Suppressor macrophage (primary cell): Measurements from ENCODE around the gene ATP9A.
"Not testable (repeated sequence)": the region's sequence is repeated elsewhere in the genome, so short reads cannot be mapped to it uniquely, and the experiment has no call there.

Experiments
- DNase-seq, 4 experiments: peaks; one replicate each; pipeline ENCODE4 v3.0.0-alpha.2; 2020 to 2022

Gene ATP9A

GRCh38 chr20:51688600-51689244 is 79.5 kb downstream of the ATP9A start:
- no peak for DNase-seq

DNA sequence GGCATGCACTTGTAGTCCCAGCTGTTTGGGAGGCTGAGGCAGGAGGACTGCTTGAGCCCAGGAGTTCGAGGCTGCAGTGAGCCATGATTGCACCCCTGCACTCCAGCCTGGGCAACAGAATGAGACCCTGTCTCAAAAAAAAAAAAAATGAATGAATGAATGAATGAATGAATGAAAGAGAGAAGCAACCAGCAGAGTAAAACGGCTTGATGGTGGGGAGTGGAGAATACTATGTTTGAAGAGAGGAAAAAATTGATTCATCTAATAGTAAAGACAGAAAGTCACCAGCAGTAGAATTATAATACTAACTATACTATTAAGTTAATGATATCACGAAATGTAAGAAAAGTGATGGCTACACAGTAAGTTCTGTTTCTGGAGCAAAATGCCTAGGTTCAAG is 80.6 kb downstream of the ATP9A start:
- no peak for DNase-seq

- DNase-seq: no peak
These were observed 81.1 kb downstream of the ATP9A start for GRCh38 chr20:51687108-51687507.

- not testable (repeated sequence) for DNase-seq
These were observed 82.7 kb downstream of the ATP9A start for GRCh38 chr20:51685494-51685893.

- DNase-seq: no peak
These were observed 88.0 kb downstream of the ATP9A start for GRCh38 chr20:51680067-51680749.

DNA sequence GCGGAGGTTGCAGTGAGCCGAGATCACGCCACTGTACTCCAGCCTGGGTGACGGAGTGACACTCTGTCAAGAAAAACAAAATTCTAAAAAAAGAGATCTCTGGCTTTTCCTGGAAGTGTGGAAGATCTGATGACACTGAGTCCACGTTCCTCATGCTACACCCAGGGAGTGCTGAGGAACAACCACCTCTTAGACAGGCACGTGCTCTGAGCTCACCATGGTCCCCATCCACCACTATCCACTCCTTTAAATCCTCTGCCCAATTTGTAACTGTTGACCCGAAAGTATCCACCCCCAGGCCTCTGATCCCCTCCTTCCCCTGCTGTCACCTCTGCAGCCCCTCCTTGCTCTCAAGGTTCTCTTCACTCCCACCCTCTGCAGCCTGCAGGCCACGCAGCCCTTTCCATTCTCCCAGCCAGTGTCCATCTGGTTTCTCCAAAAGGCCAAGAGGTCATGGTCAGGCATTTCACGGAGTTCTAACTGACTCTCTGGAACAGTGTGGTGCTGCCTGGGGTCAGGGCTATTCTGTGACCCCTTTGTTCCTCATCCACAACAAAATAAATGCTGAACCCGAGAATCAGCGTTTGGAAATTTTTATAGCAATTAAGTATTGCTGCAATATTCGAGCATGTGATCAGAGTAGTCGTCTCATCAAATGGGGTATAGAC is 88.8 kb downstream of the ATP9A start:
- no peak for DNase-seq

- DNase-seq: no peak
These were observed 90.0 kb downstream of the ATP9A start for GRCh38 chr20:51678026-51678697.

- no peak for DNase-seq
These were observed 99.2 kb downstream of the ATP9A start for GRCh38 chr20:51668947-51669346.

DNA sequence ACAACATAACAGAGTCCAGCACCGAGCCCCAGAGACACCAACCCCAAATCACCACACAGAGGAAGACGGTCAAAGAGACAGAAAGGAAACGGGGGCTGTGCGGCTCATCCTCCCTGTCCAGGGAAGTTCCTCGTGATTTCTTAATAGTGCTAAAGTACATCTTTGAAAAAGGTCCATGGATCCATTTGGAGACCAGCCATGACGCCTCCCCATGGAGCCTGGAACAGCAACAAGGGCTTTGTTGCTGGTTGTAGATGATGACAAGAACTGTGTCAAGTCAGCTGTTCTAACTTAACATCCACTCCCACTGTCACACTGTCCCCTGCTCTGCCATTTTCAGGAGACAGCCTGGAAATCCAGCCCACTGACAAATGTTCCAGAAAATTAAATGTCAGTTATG is 99.7 kb downstream of the ATP9A start:
- DNase-seq: no peak

- DNase-seq: no peak
These were observed 100.7 kb downstream of the ATP9A start for GRCh38 chr20:51667491-51667890.

- no peak for DNase-seq
These were observed 101.2 kb downstream of the ATP9A start for GRCh38 chr20:51667002-51667408.

DNA sequence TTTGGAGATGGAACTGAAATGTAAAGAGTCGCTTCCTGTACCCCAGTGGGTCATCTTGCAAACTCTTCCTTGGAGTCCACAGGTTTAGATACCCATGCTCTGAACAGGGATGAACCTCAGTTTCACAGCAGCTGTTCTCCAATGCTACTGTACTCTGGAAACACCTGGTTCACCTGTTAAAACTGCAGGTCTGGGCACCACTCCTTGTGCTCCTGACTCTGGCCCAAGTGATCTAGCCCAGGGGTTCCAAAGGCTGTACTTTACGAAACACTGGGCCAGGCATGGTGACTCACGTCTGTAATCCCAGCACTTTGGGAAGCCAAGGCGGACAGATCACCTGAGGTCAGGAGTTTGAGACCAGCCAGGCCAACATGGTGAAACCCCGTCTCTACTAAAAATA is 102.1 kb downstream of the ATP9A start:
- DNase-seq: no peak

GRCh38 chr20:51665543-51666118 is 102.6 kb downstream of the ATP9A start:
- no peak for DNase-seq

- DNase-seq: no peak
These were observed 106.5 kb downstream of the ATP9A start for GRCh38 chr20:51661609-51662178.

DNA sequence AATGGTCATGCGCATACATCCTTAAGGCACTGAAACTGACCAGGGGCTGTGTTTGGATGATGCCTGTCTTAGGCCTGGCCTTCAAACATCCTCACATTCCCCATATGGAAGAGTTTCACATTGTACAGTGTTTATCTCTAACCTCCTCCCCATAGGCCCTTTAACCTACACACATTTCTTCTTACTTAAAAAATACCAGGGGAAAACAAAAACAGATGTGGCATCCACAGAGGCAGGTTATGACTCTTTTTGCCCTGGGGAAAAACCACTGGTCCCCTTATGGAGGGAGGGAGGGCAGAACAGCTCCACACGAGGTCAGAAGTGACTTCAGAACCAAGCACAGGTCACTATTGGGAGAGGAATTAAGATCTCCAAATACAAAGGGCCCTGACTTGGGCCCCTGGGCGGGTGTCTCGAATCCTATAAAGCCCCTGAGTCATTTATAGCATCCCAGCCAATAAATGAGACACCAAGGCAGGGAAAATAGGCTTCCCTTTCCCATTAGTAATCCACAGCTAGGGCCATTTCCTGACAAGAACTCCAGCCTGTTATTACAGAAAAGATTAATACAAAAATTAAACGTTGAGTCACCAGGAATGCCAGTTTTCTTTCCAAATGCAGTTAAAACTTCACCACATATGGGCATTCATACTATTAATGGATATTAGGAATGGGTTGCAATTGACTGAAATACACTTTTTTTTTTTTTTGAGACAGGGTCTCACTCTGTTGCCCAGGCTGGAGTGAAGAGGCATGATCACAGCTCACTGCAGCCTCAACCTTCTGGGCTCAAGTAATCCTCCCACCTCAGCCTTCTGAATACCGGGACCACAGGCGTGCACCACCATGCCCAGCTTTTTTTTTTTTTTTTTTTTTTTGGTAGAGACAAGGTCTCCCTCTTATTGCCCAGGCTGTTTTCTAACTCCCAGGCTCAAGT is 107.2 kb downstream of the ATP9A start:
- no peak for DNase-seq

- DNase-seq: no peak
These were observed 108.6 kb downstream of the ATP9A start for GRCh38 chr20:51659491-51660050.

DNA sequence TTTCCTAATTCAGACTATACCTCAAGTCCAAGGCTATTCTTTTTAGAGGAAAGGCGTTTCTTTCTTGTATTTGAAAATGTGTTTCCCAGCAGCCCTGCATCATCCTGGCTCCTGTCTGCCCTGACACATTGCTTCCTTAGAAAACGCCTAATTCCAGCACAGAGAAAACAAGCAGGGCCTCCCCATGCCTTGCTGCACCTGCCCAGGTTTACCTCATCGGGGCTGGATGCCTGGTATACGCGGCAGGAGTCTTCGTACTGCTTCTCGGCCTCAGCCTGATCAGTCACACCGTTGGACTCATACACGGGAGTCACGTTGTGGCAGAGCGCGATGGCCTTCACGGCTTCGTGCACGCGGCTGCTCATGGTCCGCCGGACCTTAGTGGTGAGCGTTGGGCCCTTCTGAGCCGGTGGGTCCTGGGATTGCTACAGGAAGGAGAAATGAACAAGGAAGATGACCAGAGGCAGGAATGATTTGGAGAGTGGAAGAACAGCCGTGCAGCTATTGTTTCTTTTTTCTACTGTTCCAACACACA is 111.4 kb downstream of the ATP9A start:
- no peak for DNase-seq

DNA sequence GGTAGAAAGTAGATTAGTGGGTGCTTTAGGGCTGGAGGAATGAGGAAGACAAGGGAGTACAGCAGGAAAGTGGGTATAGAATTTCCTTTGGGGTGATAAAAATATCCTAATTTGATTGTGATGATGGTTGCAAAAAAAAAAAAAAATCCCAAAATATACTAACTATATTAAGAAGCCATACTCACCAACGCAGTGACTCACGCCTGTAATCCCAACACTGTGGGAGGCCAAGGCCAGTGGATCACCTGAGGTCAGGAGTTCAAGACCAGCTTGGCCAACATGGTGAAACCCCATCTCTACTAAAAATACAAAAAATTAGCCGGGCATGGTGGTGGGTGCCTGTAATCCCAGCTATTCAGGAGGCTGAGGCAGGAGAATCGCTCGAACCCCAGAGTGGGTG is 112.1 kb downstream of the ATP9A start:
- DNase-seq: not testable (repeated sequence)

GRCh38 chr20:51654495-51654894 is 113.7 kb downstream of the ATP9A start:
- no peak for DNase-seq

GRCh38 chr20:51654060-51654459 is 114.1 kb downstream of the ATP9A start:
- no peak for DNase-seq

- DNase-seq: no peak
These were observed 115.0 kb downstream of the ATP9A start for GRCh38 chr20:51653226-51653625.
